Hepatocyte (in vitro differentiated cells): Measurements from ENCODE around the gene TNNI3. TPM values are rescaled to one million over a fixed set of nuclear protein-coding genes. Genes with fewer than 3 reads are reported as not detected.

ENCODE experiments used
- DNase-seq: peaks from one replicate; pipeline ENCODE4 v3.0.0-alpha.2; 2016; ENCODE audit warnings: low spot score
- H2AFZ ChIP-seq: fragments of 200-600 bp; sonication (generic); 2 replicates; pipeline ENCODE4 v1.6.0; 2016; ENCODE audit warnings: antibody characterized with exemption, mild to moderate bottlenecking
- H3K27ac ChIP-seq: fragments of 200-600 bp; sonication (generic); 2 replicates; pipeline ENCODE4 v1.5.1; 2016; ENCODE audit warnings: mild to moderate bottlenecking
- H3K27me3 ChIP-seq: fragments of 200-600 bp; sonication (generic); 2 replicates; pipeline ENCODE4 v1.6.1; 2016
- H3K36me3 ChIP-seq: fragments of 200-600 bp; sonication (generic); replicated peaks from 2 replicates; pipeline ENCODE4 v1.5.1; 2016; ENCODE audit warnings: low read depth; ENCODE audit not compliant: insufficient read depth
- H3K4me1 ChIP-seq: fragments of 200-600 bp; sonication (generic); 2 replicates; pipeline ENCODE4 v1.5.1; 2016; ENCODE audit warnings: mild to moderate bottlenecking, moderate library complexity; ENCODE audit not compliant: insufficient read depth
- H3K4me2 ChIP-seq: fragments of 200-600 bp; sonication (generic); 2 replicates; pipeline ENCODE4 v1.6.0; 2016
- H3K4me3 ChIP-seq: fragments of 200-600 bp; sonication (generic); 2 replicates; pipeline ENCODE4 v1.5.1; 2016; ENCODE audit warnings: mild to moderate bottlenecking
- H3K79me2 ChIP-seq: fragments of 200-600 bp; sonication (generic); 2 replicates; pipeline ENCODE4 v1.6.0; 2017; ENCODE audit warnings: mild to moderate bottlenecking
- H3K9me2 ChIP-seq: fragments of 200-600 bp; sonication (generic); replicated peaks from 2 replicates; pipeline ENCODE4 v1.6.0; 2017; ENCODE audit warnings: mild to moderate bottlenecking; ENCODE audit not compliant: insufficient read depth
- H3K9me3 ChIP-seq: fragments of 200-600 bp; sonication (generic); 2 replicates; pipeline ENCODE4 v1.5.1; 2016; ENCODE audit warnings: low read depth, mild to moderate bottlenecking
- H4K20me1 ChIP-seq: fragments of 200-600 bp; sonication (generic); 2 replicates; pipeline ENCODE4 v1.6.0; 2016; ENCODE audit warnings: mild to moderate bottlenecking; ENCODE audit not compliant: insufficient read depth, poor library complexity, severe bottlenecking
- CTCF ChIP-seq: fragments of 200-600 bp; sonication (generic); IDR thresholded peaks from 2 replicates; pipeline ENCODE4 v1.5.1; 2016; ENCODE audit warnings: antibody characterized with exemption, mild to moderate bottlenecking; ENCODE audit not compliant: poor library complexity
- EZH2 ChIP-seq: fragments of 200-600 bp; sonication (generic); IDR thresholded peaks from 2 replicates; pipeline ENCODE4 v1.6.1; 2016; ENCODE audit warnings: antibody characterized with exemption, mild to moderate bottlenecking, borderline replicate concordance
- EZH2phosphoT487 ChIP-seq: fragments of 200-600 bp; sonication (generic); IDR thresholded peaks from one replicate; pipeline ENCODE4 v1.6.1; 2018; ENCODE audit warnings: antibody characterized with exemption, mild to moderate bottlenecking, low read depth, moderate library complexity; ENCODE audit not compliant: unreplicated experiment, severe bottlenecking
- WGBS: methylation state at CpG from one replicate; pipeline ENCODE4 v1.1.6; 2016; ENCODE audit warnings: low lambda C conversion rate; ENCODE audit errors: missing lambda C conversion rate; 5-methylcytosine and 5-hydroxymethylcytosine counted together
- polyA plus RNA-seq: library from polyadenylated mRNA; unstranded; fragments of >200 nt; fragmentation: Nextera tagmentation; extraction: Ambion mirVana; gene quantifications from 2 replicates; pipeline ENCODE4 v1.2.1, GENCODE V29; 2016
- total RNA-seq: library from RNA; depleted of rRNA; stranded (reverse); fragments of >200 nt; gene quantifications from 2 replicates; pipeline ENCODE4 v1.2.3, GENCODE V29; 2014

Gene TNNI3
- total and polyA plus RNA-seq, 2 experiments from 2014 or later = 1.4 to 2.9 TPM

GRCh38 chr19:55115446-55116065, 42.0 kb downstream of the TNNI3 start:
- no peaks in the 10 kb centered on the region for H3K27me3 ChIP-seq
- peak; percentile 55 for DNase-seq
- H3K36me3 ChIP-seq = no peaks in the 10 kb centered on the region
- 85% methylated on average over 10 of the region's 13 CpGs for WGBS
- H2AFZ ChIP-seq = no peak overlapping the region
- H3K79me2 ChIP-seq = peaks cover 55% of the 10 kb centered on the region
- TF ChIP-seq EZH2phosphoT487 (no peak), CTCF (no peak), EZH2 (no peak)
- H3K9me3 ChIP-seq = no peaks in the 10 kb centered on the region
- H3K4me3 ChIP-seq = peak overlapping the region; percentile 98
- peak overlapping the region; percentile 98 for H3K4me2 ChIP-seq
- no peaks in the 10 kb centered on the region for H3K9me2 ChIP-seq
- peaks cover 40% of the 10 kb centered on the region for H4K20me1 ChIP-seq
- H3K27ac ChIP-seq = peak overlapping the region; percentile 89
- peaks cover 29% of the 10 kb centered on the region for H3K4me1 ChIP-seq

GRCh38 chr19:55114566-55115145, 42.9 kb downstream of the TNNI3 start:
- DNase-seq = no peak
- peaks cover 42% of the 10 kb centered on the region for H4K20me1 ChIP-seq
- no peaks in the 10 kb centered on the region for H3K36me3 ChIP-seq
- peak overlapping the region; percentile 98 for H3K4me2 ChIP-seq
- H3K79me2 ChIP-seq = peaks cover 57% of the 10 kb centered on the region
- no peaks in the 10 kb centered on the region for H3K9me3 ChIP-seq
- H3K9me2 ChIP-seq = no peaks in the 10 kb centered on the region
- H3K4me1 ChIP-seq = peaks cover 29% of the 10 kb centered on the region
- 92% methylated on average over 6 of the region's 9 CpGs for WGBS
- no peaks in the 10 kb centered on the region for H3K27me3 ChIP-seq
- no peak overlapping the region for H3K4me3 ChIP-seq
- no peak overlapping the region for H2AFZ ChIP-seq
- H3K27ac ChIP-seq = peak overlapping the region; percentile 89
- TF ChIP-seq CTCF = no peak
- TF ChIP-seq EZH2 = no peak
- no peak for TF ChIP-seq EZH2phosphoT487

GRCh38 chr19:55113570-55114039, 43.9 kb downstream of the TNNI3 start:
- no peaks in the 10 kb centered on the region for H3K27me3 ChIP-seq
- peak; percentile 95 for DNase-seq
- H3K79me2 ChIP-seq = peaks cover 65% of the 10 kb centered on the region
- WGBS = 32% methylated on average over 12 of the region's 12 CpGs
- H2AFZ ChIP-seq = no peak overlapping the region
- no peak overlapping the region for H3K4me3 ChIP-seq
- H3K4me1 ChIP-seq = peaks cover 29% of the 10 kb centered on the region
- H3K9me3 ChIP-seq = no peaks in the 10 kb centered on the region
- TF ChIP-seq EZH2phosphoT487 = no peak
- peak overlapping the region; percentile 95 for H3K27ac ChIP-seq
- no peaks in the 10 kb centered on the region for H3K36me3 ChIP-seq
- H4K20me1 ChIP-seq = peaks cover 42% of the 10 kb centered on the region
- peak overlapping the region; percentile 98 for H3K4me2 ChIP-seq
- H3K9me2 ChIP-seq = no peaks in the 10 kb centered on the region

- peak overlapping the region; percentile 71 for H3K4me2 ChIP-seq
- no peak overlapping the region for H2AFZ ChIP-seq
- H3K4me3 ChIP-seq = no peak overlapping the region
- DNase-seq = peak; percentile 36
- TF ChIP-seq EZH2phosphoT487 = no peak
- TF ChIP-seq EZH2 = no peak
- TF ChIP-seq CTCF = no peak
- H3K79me2 ChIP-seq = peaks cover 65% of the 10 kb centered on the region
- 82% methylated on average over 22 of the region's 23 CpGs for WGBS
- no peaks in the 10 kb centered on the region for H3K36me3 ChIP-seq
- peak overlapping the region; percentile 95 for H3K27ac ChIP-seq
- no peaks in the 10 kb centered on the region for H3K27me3 ChIP-seq
- peaks cover 29% of the 10 kb centered on the region for H3K4me1 ChIP-seq
- no peaks in the 10 kb centered on the region for H3K9me2 ChIP-seq
- H3K9me3 ChIP-seq = no peaks in the 10 kb centered on the region
- peaks cover 42% of the 10 kb centered on the region for H4K20me1 ChIP-seq
These were observed 44.6 kb downstream of the TNNI3 start for GRCh38 chr19:55112777-55113569.
